RPMI7951 (cell line): ENCODE results near the gene BRME1. TPM values are rescaled to one million over a fixed set of nuclear protein-coding genes. Genes with fewer than 3 reads are reported as not detected.
"Not testable (repeated sequence)": the region's sequence is repeated elsewhere in the genome, so short reads cannot be mapped to it uniquely, and the experiment has no call there.

Source experiments
- DNase-seq: peaks from one replicate; pipeline ENCODE4 v3.0.0-alpha.2; 2012; ENCODE audit warnings: low read depth
- total RNA-seq: library from RNA; depleted of rRNA; stranded (reverse); fragments of >200 nt; shearing (Covaris generic); gene quantifications from 2 replicates; pipeline ENCODE4 v1.2.3, GENCODE V29; 2014

Gene BRME1
- total RNA-seq, 1 experiment from 2014 or later = 1.6 TPM

- DNase-seq = no peak
Measured at GRCh38 chr19:13926715-13927114, 20.8 kb upstream of the BRME1 start.

DNA sequence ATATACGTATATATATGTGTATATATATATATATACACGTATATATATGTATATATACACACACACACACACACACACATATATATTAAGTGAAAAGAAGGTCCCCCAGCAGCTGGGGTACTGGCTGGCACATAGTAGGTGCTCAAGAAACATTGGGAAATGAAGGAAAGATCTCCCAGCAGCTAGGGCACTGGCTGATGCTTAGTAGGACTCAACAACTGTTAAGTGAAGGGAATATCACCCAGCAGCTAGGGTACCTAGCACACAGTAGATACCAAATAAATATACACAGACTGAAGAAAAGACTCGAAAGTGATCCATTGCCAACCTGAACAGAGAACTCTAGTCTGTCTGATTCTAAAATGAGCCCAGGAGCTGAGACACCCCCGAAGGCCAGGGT is 20.1 kb upstream of the BRME1 start:
- no peak for DNase-seq

DNA sequence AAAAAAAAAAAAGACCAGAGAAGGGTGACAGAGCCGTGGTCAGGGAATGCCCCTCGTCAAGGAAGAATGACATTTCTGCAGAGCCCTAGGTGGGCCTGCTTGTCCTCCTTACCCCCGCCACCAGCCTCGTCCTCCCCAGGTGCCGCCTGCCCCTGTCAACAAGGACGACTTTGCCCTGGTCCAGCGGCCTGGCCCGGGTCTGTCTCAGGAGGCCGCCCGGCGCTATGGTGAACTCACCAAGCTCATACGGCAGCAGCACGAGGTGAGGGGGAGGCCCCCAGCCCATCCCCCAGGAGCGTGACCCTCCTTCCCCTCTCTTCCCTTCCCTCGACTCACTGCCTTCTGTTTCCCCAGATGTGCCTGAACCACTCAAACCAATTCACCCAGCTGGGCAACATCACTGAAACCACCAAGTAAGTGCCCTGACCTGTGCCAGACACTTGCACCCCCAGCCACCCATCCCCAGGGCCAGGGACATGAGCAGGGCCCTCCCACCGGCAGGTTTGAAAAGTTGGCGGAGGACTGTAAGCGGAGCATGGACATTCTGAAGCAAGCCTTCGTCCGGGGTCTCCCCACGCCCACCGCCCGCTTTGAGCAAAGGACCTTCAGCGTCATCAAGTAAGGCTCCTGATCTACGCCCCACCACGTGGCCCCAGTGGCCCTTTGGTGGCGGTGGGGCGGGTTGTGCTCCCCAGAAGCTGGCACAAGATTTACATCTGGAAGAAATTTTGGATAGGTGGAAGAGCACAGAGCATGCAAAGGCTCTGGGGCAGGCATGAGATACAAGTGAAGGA is 17.5 kb upstream of the BRME1 start:
- DNase-seq = no peak

- not testable (repeated sequence) for DNase-seq
Measured at GRCh38 chr19:13922118-13922517, 16.2 kb upstream of the BRME1 start.

DNA sequence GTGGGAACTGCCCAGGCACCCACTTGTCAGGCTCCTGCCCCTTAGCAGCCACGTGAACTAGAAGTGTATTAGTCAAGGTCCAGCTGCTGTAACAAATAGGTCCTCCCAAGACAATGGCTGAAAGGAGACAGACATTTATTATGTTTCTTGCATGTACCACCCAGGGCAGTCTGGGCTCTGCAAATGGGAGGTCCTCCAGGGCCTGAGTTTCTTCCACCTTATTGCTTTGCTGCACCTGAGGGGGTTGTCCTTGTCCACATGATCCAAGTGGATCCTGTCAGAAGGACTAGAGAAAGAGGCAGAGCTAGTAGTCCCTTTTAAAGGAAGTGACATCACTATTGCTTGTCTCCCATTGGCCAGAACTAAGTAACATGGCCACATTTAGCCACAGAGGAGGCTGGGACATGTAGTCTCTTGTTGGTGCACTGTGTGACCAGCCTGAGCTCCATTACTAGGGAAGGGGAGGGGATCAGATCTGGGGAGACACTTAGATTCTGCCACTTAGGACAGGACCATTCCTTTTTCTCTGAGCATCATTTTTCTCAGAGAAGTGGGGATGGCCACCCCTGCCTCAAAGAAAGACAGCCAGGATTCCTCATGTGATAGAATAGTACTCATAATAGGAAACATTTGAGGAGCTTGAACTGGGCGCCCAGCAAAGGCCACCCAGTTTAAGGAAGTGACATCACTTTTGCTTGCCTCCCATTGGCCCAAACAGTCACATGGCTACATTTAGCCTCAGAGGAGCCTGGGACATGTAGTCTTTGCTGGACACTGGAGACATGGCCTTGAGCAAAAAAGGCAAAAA is 15.2 kb upstream of the BRME1 start:
- peak; percentile 70 for DNase-seq

GRCh38 chr19:13920524-13920923 is 14.6 kb upstream of the BRME1 start:
- DNase-seq = no peak

- DNase-seq = no peak
Measured at GRCh38 chr19:13918726-13919411, 13.0 kb upstream of the BRME1 start.

DNA sequence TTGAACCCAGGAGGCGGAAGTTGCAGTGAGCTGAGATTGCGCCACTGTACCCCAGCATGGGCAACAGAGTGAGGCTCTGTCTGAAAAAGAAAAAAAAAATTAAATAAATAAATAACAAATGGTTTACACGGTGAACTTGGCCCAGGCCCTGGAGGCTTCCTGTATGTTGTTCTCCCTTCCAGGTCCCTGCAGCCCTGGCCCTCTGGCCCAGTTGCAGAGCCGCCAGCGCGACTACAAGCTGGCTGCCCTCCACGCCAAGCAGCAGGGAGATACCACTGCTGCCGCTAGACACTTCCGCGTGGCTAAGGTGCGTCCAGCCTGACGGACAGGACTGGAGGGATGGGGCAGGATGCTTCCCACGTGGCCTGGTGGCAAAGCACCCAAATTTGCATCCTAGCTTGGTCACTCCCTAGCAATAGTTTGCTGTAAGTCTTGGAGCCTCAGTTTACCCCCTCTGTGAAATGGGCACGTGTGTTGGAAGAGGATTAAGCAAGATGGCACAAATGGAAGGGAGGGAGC is 12.0 kb upstream of the BRME1 start:
- DNase-seq = no peak

GRCh38 chr19:13914777-13915176 is 8.9 kb upstream of the BRME1 start:
- no peak for DNase-seq

DNA sequence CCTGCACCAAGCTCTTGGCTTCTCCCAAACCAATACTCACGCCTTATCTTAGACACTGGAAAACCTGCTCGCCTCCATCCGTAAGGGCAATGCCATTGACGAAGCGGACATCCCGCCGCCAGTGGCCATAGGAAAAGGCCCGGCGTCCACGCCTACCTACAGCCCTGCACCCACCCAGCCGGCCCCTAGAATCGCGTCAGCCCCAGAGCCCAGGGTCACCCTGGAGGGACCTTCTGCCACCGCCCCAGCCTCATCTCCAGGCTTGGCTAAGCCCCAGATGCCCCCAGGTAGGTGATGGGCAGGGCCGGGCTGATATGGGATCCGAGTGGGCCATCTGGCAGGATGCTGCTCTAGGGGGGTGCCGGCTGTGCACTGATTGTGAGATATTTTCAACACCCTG is 7.4 kb upstream of the BRME1 start:
- DNase-seq = no peak

DNA sequence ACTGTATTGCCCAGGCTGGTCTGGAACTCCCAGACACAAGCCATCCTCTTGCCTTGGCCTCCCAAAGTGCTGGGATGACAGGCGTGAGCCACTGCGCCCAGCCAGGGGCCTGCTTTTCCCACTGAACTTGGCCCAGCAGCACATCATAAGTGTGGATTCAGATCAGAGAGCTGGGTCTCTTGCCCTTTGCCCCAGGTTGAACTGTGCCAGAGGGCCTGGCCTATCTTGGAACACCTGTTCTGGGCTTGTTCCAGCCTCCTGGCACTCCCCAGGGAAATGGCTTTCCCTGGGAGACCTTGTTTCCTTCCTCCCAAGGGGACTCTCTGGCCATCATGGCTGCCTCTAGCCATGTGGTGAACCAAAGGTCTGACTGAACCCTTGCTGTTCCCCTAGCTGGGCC is 3.5 kb upstream of the BRME1 start:
- no peak for DNase-seq

DNA sequence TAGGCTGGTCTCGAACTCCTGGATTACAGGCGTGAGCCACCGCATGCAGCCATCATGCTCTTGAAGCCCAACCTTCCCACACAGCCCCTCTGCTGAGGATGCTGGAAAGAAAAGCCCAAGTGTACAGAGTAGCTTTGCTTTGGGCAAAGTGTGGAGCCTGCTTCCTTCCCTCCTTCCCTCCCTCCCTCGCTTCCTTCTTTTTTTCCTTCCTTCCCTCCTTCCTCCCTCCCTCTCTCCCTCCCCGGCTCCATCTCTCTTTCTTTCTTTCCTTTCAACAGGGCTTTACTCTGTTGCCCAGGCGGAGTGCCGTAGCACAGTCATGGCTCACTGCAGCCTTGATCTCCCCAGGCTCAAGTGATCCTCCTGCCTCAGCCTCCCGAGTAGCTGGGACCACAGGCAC is 2.8 kb upstream of the BRME1 start:
- DNase-seq = no peak

DNA sequence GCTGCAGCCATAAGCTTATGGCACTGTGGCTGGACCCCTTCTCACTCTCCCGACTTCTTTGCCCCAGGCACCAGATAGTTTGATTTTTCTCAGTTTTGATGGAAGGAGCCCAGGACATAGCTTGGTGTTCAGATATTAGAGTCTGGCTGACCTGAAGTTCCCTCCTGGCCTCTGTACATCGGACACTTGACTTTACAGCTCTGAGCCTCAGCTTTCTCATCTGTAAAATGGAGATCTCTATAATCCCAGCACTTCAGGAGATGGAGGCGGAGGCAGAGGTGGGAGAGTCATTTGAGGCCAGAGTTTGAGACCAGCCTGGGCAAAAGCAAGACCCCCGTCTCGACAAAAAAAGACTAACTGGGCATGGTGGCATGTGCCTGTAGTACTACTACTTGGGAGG is 993 bp upstream of the BRME1 start:
- DNase-seq = no peak

- DNase-seq = no peak
Measured at GRCh38 chr19:13906521-13906904, 596 bp upstream of the BRME1 start.

DNA sequence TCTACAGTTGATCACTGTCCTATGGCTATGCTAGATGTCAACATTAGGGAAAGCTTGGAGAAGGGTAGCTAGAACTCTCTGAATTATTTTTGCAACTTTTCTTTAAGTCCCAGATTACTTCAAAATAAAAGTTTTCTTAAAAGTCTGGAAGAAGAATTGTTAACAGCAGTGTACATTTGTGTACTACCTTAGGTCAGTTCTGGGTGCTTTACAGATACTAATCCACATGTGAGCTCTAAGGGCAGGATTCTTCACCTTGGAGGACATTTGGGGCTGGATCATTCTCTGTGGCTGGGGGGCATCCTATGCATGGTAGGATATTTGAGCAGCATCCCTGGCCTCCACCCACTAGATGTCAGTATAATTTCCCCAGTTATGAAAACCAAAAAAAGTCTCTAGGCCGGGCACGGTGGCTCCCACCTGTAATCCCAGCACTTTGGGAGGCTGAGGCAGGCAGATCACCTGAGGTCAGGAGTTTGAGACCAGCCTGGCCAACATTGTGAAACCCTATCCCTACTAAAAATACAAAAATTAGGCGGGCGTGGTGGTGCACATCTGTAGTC is 2.8 kb downstream of the BRME1 start:
- peak; percentile 33 for DNase-seq

GRCh38 chr19:13899912-13900584 is 5.9 kb downstream of the BRME1 start:
- DNase-seq = no peak

GRCh38 chr19:13899393-13899792 is 6.5 kb downstream of the BRME1 start:
- DNase-seq = no peak

GRCh38 chr19:13896227-13896626 is 9.7 kb downstream of the BRME1 start:
- no peak for DNase-seq

DNA sequence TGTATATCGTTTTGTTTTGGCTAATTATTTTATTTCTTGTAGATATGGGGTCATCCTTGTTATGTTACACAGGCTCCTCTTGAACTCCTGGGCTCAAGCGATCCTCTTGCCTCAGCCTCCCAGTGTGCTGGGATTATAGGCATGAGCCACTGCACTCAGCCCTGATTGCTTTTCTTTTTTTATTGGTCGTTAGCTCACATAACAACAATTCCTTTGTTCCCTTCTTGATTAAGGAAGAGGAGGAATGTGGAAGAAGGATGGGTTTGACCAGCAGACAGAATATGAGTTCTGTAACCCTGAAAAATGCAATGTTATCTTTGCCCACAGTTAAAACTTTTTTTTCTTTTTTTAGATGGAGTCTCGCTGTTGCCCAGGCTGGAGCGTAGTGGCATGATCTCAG is 11.4 kb downstream of the BRME1 start:
- DNase-seq = no peak

DNA sequence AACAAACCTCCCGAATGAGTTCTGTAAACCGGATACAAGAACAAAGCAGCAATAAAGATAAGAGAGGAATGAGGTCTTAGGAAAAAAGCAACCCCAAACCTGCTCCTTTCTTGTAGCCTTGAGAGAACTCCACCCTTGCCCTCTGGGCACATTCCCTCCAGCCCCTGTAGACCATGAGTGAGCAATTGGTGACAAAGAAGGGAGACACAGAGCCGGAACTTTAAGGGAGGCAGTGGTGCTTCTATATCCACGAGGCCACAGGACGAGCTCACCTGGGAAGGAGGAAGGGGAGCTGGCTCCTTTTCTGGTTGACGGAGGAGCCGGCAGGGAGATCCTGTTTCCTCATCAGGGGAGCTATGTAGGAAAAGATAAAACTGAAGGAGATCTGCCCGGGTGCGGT is 13.0 kb downstream of the BRME1 start:
- no peak for DNase-seq

GRCh38 chr19:13890136-13890535 is 15.8 kb downstream of the BRME1 start:
- DNase-seq = no peak

GRCh38 chr19:13888281-13888680 is 17.6 kb downstream of the BRME1 start:
- DNase-seq = no peak
